ENCODE measurements around the gene TBL2.
"Not testable (repeated sequence)": the region's sequence is repeated elsewhere in the genome, so short reads cannot be mapped to it uniquely, and the experiment has no call there.

Gene TBL2

DNA sequence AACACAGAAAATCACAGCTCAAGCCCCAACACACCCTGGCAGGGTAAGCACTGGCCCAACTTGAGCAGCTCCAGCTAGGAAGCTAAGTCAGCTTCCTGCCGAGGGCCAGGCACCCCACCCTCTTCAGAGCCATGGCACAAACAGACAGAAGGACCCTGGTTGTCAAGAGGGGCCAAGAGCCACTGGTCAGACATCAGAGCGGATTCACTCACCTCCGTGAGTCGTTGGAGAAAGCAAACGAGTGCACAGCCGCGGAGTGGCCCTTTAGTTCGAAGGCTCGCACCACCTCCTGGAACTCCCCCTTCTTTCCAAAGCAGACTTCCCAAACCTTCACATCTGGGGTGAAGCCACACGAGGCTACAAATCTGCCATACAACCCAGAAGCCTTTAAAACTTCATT is 7.4 kb downstream of the TBL2 start:
- no peak for DNase-seq (ENCODE audit: low read depth in 3 of 3, low spot score in 1 of 3)

- no peak for DNase-seq (ENCODE audit: low read depth in 3 of 3, low spot score in 1 of 3)
Observed at GRCh38 chr7:73570521-73570920, 7.9 kb downstream of the TBL2 start.

DNA sequence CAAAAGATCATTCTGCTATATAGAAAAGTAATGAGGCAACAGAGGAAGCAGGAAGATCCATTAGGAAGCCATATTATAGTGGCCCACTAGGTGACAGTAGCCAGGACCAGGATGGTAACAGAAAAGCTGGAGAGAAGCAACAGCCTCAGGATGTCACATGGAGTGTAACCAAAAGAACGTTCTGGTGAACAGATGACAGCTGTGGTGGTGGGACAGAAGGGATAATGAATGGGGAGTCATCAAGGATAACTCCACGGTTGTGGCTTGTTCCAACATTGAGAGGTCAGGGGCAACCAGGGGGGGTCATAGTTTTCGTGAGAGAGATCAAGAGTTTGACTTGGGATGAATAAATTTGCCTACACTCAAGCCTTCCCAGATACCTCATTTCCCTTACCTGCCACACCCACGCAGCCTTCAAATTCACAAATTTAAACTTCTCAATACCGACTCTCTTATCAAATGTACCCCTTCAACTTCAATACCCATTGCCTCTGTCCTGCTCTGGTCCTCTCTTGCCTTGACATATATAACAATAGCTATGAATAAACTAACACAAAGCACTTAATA is 9.3 kb downstream of the TBL2 start:
- no peak for DNase-seq (ENCODE audit: low read depth in 3 of 3, low spot score in 1 of 3)

DNA sequence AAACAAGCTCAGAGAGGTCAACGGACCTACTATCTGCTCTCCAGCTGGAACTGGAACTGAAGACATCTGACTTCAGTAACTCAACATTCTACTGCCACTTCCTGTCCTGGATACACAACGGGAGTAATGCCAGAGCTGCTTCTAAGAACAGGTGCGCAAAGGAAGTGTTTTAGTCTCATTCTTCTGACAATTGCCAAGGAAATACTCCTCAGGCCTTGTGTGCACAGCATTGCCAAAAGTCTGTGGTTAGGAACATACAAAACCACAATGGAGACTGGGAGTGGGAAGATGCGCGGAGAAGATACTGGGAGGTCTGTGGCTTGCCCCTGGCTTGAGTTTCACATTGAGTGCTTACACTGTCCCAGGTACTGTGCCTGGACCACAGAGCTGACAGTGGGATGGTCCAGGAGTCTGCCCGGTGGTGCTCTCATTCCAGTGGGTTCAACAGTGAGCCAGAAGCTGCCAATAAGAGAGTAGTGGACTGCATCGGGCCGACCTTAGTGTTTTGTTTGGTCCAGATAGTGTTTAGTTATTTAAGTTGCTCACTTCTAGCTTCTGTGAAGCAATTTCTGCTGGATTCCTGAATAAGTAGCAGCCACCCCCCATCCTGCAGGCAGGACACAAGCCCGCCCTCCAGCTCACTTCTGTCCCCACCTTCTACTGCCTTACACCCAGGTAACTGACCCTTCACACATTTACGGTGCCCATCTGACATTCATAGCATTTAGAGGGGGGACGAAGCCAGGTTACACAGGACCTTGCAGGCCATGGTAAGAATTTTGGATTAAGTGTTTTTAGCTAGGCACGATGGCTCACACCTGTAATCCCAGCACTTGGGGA is 10.3 kb downstream of the TBL2 start:
- no peak for DNase-seq (ENCODE audit: low read depth in 3 of 3, low spot score in 1 of 3)

GRCh38 chr7:73567140-73567539 is 11.2 kb downstream of the TBL2 start:
- DNase-seq (ENCODE audit: low read depth in 3 of 3, low spot score in 1 of 3): no peak

GRCh38 chr7:73566431-73566830 is 11.9 kb downstream of the TBL2 start:
- not testable (repeated sequence) for DNase-seq (ENCODE audit: low read depth in 3 of 3, low spot score in 1 of 3)

DNA sequence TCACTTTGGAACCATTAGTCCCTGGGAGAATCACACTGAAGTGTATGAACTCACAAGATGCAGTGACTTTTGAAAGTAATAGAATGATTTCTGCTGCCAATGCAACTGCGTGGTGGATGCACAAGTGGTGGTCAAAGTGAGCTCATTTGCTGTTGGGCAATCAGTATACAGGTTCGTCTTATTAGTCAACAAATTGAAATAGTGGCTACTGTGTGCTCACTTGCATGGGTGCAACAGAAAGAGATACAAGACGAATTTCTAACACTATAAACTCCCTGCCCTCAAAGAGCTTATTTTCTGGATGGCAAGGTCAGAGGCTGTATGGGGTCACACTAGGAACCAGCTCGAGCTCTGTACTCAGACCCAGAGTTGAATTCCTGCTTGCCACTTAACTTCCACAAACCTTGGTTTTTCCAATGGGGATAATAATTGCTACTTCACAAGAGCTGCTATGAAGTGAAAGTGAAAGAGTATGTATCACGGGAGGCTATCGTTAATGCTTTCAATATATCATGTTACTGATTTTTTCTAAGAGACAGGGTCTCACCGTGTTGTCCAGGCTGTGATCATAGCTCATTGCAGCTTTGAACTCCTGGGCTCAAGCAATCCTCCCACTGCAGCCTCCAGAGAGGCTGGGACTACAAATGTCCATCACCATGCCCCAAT is 12.6 kb downstream of the TBL2 start:
- DNase-seq (ENCODE audit: low read depth in 3 of 3, low spot score in 1 of 3): no peak

GRCh38 chr7:73560109-73560835 is 18.1 kb downstream of the TBL2 start:
- DNase-seq (ENCODE audit: low read depth in 3 of 3, low spot score in 1 of 3): no peak

DNA sequence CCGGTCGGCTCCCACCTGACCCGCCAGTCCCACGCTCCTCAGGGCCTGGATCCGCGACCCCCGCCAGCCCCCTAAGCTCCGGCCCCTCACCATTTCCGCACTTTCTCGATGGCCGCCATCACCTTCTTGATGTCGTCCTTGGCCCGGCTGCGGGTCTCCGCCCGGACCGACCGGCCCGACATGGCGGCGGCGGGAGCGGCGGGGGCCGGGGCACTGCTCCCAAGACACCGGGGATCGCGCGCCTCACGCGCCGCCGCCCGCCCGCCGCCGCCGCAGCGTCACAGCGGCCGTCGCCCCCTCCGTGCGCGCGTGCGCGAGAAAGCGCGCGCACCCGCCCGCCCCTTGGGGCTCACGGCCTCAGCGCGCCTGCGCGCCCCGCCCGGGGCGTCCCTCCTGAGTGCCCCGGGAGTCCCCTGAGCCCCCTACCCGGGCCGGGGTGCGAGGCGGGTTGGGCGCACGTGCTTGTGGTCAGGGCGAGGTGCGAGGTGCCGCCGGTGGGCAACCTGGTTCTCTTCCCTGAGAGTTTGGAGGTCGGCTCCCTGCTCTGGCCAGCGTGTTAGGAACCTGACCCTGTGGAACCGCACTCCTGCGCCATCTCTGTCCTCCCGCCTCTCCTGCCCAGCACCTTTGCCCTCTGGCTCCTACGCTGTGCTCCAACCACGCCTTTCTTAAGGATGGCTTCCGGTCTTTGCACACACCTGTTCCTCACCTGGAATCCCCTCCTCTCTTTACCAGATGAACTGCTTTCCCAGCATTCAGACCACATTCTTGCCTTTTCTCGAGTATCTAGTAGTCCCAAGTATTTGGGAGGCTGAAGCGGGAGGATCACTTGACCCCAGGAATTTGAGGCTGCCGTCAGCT is 20.8 kb downstream of the TBL2 start, which contains the start of gene BCL7B:
Gene BCL7B (minus strand): TSS at position 294 of the 861 bp plus-strand sequence. CDS start 112 bp downstream, at position 182.
- peak; percentile 47 to 70 (median 60) for DNase-seq (ENCODE audit: low read depth in 3 of 3, low spot score in 1 of 3)

GRCh38 chr7:73557108-73557396 is 21.3 kb downstream of the TBL2 start:
- peak; percentile 80 to 83 (median 81) for DNase-seq (ENCODE audit: low read depth in 3 of 3, low spot score in 1 of 3)

- DNase-seq (ENCODE audit: low read depth in 3 of 3, low spot score in 1 of 3): no peak
Observed at GRCh38 chr7:73556208-73557107, 21.9 kb downstream of the TBL2 start.

DNA sequence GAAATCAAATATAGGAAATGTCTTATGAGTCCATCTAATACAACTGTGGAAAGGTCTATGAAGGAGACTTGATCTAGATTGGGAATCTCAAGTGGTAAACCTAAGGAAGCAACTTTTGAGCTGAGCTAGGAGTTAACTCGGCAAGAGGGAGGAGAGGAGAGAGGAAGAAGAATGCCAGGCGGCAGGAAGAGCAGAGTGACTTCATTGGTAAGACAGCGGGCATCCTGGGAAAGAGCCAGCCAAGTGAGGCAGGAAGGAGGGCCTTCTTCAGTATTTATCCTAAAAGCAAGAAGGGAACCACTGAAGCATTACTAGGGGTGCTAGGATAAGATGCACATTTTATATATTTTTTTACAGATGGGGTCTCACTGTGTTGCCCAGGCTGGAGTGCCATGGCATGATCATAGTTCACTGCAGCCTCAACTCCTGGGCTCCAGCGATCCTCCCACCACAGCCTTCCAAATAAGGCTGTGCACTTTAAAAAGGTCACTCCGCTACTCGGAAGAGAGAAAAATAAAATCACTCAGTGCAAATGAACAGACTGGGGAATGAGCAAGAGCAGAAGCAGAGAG is 22.9 kb downstream of the TBL2 start:
- no peak for DNase-seq (ENCODE audit: low read depth in 3 of 3, low spot score in 1 of 3)

DNA sequence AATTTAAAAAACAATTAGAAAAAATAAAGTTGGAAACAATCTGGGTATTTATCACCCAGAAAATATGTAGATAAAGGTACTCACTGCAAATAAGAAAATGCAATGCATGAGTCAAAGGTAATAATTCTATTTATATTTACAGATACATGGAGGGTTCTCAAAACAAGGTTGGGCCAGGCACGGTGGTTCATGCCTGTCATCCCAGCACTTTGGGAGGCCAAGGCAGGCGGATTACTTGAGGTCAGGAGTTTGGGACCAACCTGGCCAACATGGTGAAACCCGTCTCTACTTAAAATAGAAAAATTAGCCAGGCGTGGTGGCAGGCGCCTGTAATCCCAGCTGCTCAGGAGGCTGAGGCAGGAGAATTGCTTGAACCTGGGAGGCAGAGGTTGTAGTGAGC is 28.3 kb downstream of the TBL2 start:
- not testable (repeated sequence) for DNase-seq (ENCODE audit: low read depth in 3 of 3, low spot score in 1 of 3)

DNA sequence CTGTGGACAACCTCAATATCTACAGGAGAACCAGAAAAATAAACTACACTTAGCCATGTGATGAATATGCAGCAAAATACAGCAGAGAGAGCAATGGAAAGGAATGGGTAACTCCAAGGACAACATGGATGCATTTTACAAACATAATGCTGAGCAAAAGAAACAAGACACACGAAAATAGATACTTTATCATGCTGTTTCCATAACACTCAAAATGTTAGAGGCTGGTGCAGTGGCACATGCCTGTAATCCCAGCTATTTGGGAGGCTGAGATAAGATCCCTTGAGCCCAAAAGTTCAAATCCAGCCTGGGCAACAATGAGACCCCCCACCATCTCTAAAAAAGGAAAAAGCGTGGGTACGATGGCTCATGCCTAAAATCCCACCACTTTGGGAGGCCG is 29.2 kb downstream of the TBL2 start:
- DNase-seq (ENCODE audit: low read depth in 3 of 3, low spot score in 1 of 3): no peak

DNA sequence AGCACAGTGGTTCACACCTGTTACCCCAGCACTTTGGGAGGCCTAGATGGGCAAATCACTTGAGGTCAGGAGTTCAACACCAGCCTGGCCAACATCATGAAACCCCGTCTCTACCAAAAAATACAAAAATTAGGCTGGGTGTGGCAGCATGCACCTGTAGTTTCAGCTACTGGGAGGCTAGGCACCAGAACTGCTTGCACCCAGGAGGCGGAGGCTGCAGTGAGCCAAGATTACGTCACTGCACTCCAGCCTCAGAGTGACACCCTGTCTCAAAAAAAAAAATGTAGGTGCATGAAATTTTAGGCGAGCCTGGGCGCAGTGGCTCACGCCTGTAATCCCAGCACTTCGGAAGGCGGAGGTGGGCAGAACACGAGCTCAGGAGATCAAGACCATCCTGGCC is 30.5 kb downstream of the TBL2 start:
- no peak for DNase-seq (ENCODE audit: low read depth in 3 of 3, low spot score in 1 of 3)

GRCh38 chr7:73544678-73545077 is 33.7 kb downstream of the TBL2 start:
- DNase-seq (ENCODE audit: low read depth in 3 of 3, low spot score in 1 of 3): no peak

DNA sequence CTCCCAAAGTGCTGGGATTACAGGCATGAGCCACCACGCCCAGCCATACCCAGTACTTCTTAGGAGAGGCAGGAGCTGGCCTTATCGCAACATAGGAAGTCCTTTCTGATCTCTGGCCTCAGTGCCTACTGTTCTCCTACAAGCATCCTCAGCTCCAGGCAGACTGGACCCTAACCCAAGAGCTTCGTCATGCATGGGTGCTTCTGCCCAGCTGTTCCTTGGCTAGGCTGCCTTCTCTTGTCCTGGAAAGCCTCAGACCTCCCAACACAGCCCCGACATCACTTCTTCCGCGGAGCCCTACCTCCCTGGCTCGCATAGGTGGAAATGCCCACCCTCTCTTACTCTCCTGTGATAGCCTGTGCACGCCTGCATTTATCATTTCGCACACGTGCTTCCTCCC is 36.7 kb downstream of the TBL2 start:
- no peak for DNase-seq (ENCODE audit: low read depth in 3 of 3, low spot score in 1 of 3)

GRCh38 chr7:73539709-73540108 is 38.7 kb downstream of the TBL2 start:
- DNase-seq (ENCODE audit: low read depth in 3 of 3, low spot score in 1 of 3): no peak

- DNase-seq (ENCODE audit: low read depth in 3 of 3, low spot score in 1 of 3): not testable (repeated sequence)
Observed at GRCh38 chr7:73538510-73538909, 39.9 kb downstream of the TBL2 start.

All from stimulated activated CD4-positive, alpha-beta T cell treated with anti-CD3 and anti-CD28 coated beads, TNF-alpha, amount 100 ng/mL, for 1 hour (primary cell).